Measurements from ENCODE around the gene ZBTB24.
A peak's percentile ranks its signal among the peaks of the same experiment; 100 is the strongest.

Gene ZBTB24

GRCh38 chr6:109449064-109449794 is 33.8 kb downstream of the ZBTB24 start:
- no peak for DNase-seq

GRCh38 chr6:109448615-109449014 is 34.4 kb downstream of the ZBTB24 start:
- no peak for DNase-seq

- no peak for DNase-seq
These were observed 35.0 kb downstream of the ZBTB24 start for GRCh38 chr6:109447878-109448555.

GRCh38 chr6:109447087-109447486 is 35.9 kb downstream of the ZBTB24 start:
- DNase-seq: no peak

- DNase-seq: no peak
These were observed 36.5 kb downstream of the ZBTB24 start for GRCh38 chr6:109446541-109446940.

GRCh38 chr6:109446072-109446471 is 36.9 kb downstream of the ZBTB24 start:
- DNase-seq: no peak

- DNase-seq: no peak
These were observed 37.6 kb downstream of the ZBTB24 start for GRCh38 chr6:109445382-109445781.

- no peak for DNase-seq
These were observed 39.5 kb downstream of the ZBTB24 start for GRCh38 chr6:109443425-109443950.

- DNase-seq: no peak
These were observed 40.6 kb downstream of the ZBTB24 start for GRCh38 chr6:109442393-109442924.

- peak; percentile 44 for DNase-seq
These were observed 41.8 kb downstream of the ZBTB24 start for GRCh38 chr6:109441069-109441816.

- DNase-seq: peak; percentile 70
These were observed 42.5 kb downstream of the ZBTB24 start, which contains the start of the genes PPIL6 and SMPD2 for GRCh38 chr6:109440331-109441068. TSS of gene PPIL6 (minus strand) at chr6:109440628. CDS start at chr6:109440590, 38 bp downstream. TSS of gene SMPD2 (plus strand) at chr6:109440724. CDS start at chr6:109441122, 398 bp downstream.

- DNase-seq: no peak
These were observed 47.0 kb downstream of the ZBTB24 start for GRCh38 chr6:109436041-109436440.

GRCh38 chr6:109434456-109434855 is 48.6 kb downstream of the ZBTB24 start:
- DNase-seq: no peak

GRCh38 chr6:109429496-109429895 is 53.5 kb downstream of the ZBTB24 start:
- no peak for DNase-seq

GRCh38 chr6:109428889-109429477 is 54.0 kb downstream of the ZBTB24 start:
- DNase-seq: no peak

- DNase-seq: no peak
These were observed 58.1 kb downstream of the ZBTB24 start for GRCh38 chr6:109424946-109425345.

GRCh38 chr6:109421184-109421583 is 61.8 kb downstream of the ZBTB24 start:
- DNase-seq: no peak

GRCh38 chr6:109420751-109421150 is 62.3 kb downstream of the ZBTB24 start:
- DNase-seq: no peak

GRCh38 chr6:109417646-109418045 is 65.4 kb downstream of the ZBTB24 start:
- no peak for DNase-seq
